Measurements from ENCODE around the gene YIPF5. TPM values are rescaled to one million over a fixed set of nuclear protein-coding genes. Genes with fewer than 3 reads are reported as not detected.

Gene YIPF5
- total RNA-seq, 1 experiment from 2014 or later: 50.9 TPM

- Histone ChIP-seq H3K4me3 (ENCODE audit: low read depth, low read length, poor library complexity, severe bottlenecking) (no peak overlapping the region), H3K27me3 (replicated peaks; ENCODE audit: insufficient read depth, low read depth, low read length, poor library complexity) (no peaks in the 10 kb centered on the region), H3K4me1 (ENCODE audit: insufficient read depth, low read length, poor library complexity, severe bottlenecking) (peaks cover 8% of the 10 kb centered on the region), H3K27ac (ENCODE audit: low read depth, low read length, poor library complexity, severe bottlenecking) (no peak overlapping the region), H3K36me3 (ENCODE audit: insufficient read depth, low read length, poor library complexity, severe bottlenecking) (peaks cover 41% of the 10 kb centered on the region), H3K9me3 (ENCODE audit: low read depth, low read length, poor library complexity, severe bottlenecking) (no peaks in the 10 kb centered on the region)
- ChIA-PET POLR2A (ENCODE audit: low non-redundant PET) (no interaction called here), CTCF (interaction anchor here (0.5 kb wide), 1 partner anchor 1468 kb away, joined by 5 read pairs; no protein-coding TSS in a partner anchor)
- BruUV-seq (replicated peaks): no TSS peak
- no peak for DNase-seq (ENCODE audit: low spot score)
- intact Hi-C loops (cut with micrococcal nuclease; ENCODE audit: unreplicated experiment): no loop called here
- TF ChIP-seq EZH2 (IDR thresholded peaks at IDR 0.05; ENCODE audit: borderline replicate concordance, low read depth, low read length, poor library complexity, severe bottlenecking) (no peak), CTCF (conservative IDR thresholded peaks at IDR 0.05; ENCODE audit: low read depth, low read length) (no peak)
These were observed 2.5 kb downstream of the YIPF5 start for GRCh38 chr5:144167998-144168397.

GRCh38 chr5:144166696-144167095 is 3.8 kb downstream of the YIPF5 start:
- H3K27ac ChIP-seq (ENCODE audit: low read depth, low read length, poor library complexity, severe bottlenecking): no peak overlapping the region
- H3K27me3 ChIP-seq (replicated peaks; ENCODE audit: insufficient read depth, low read depth, low read length, poor library complexity): no peaks in the 10 kb centered on the region
- TF ChIP-seq CTCF (conservative IDR thresholded peaks at IDR 0.05; ENCODE audit: low read depth, low read length): no peak
- TF ChIP-seq EZH2 (IDR thresholded peaks at IDR 0.05; ENCODE audit: borderline replicate concordance, low read depth, low read length, poor library complexity, severe bottlenecking): no peak
- H3K9me3 ChIP-seq (ENCODE audit: low read depth, low read length, poor library complexity, severe bottlenecking): no peaks in the 10 kb centered on the region
- no TSS peak for BruUV-seq (replicated peaks)
- no peak for DNase-seq (ENCODE audit: low spot score)
- intact Hi-C loops (cut with micrococcal nuclease; ENCODE audit: unreplicated experiment): no loop called here
- ChIA-PET POLR2A (ENCODE audit: low non-redundant PET) (no interaction called here), CTCF (no interaction called here)
- peaks cover 54% of the 10 kb centered on the region for H3K36me3 ChIP-seq (ENCODE audit: insufficient read depth, low read length, poor library complexity, severe bottlenecking)
- no peak overlapping the region for H3K4me3 ChIP-seq (ENCODE audit: low read depth, low read length, poor library complexity, severe bottlenecking)
- peaks cover 8% of the 10 kb centered on the region for H3K4me1 ChIP-seq (ENCODE audit: insufficient read depth, low read length, poor library complexity, severe bottlenecking)

DNA sequence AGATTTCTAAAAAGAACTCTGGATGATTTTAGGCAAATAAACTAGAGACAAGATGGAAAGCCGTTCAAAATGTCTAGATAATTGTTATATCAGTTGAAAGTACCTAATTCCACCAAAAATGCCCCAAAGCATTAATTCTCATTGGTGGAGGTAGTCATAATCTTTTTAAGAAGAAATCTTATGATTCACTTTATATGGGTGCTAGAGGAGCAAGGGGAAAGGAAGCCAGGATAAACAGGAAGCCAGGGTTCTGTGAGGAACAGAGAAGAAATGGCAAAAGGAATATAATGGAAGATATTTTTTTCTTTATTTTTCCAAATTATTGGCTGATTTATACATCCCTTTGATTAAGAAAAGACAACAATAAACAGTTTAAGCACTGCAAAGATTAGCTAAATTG is 7.8 kb downstream of the YIPF5 start:
- Histone ChIP-seq H3K27ac (ENCODE audit: low read depth, low read length, poor library complexity, severe bottlenecking) (no peak overlapping the region), H3K4me1 (ENCODE audit: insufficient read depth, low read length, poor library complexity, severe bottlenecking) (no peaks in the 10 kb centered on the region), H3K4me3 (ENCODE audit: low read depth, low read length, poor library complexity, severe bottlenecking) (no peak overlapping the region), H3K36me3 (ENCODE audit: insufficient read depth, low read length, poor library complexity, severe bottlenecking) (peaks cover 76% of the 10 kb centered on the region), H3K9me3 (ENCODE audit: low read depth, low read length, poor library complexity, severe bottlenecking) (no peaks in the 10 kb centered on the region), H3K27me3 (replicated peaks; ENCODE audit: insufficient read depth, low read depth, low read length, poor library complexity) (no peaks in the 10 kb centered on the region)
- BruUV-seq (replicated peaks): no TSS peak
- CTCF ChIA-PET: no interaction called here
- TF ChIP-seq EZH2 (IDR thresholded peaks at IDR 0.05; ENCODE audit: borderline replicate concordance, low read depth, low read length, poor library complexity, severe bottlenecking) (no peak), CTCF (conservative IDR thresholded peaks at IDR 0.05; ENCODE audit: low read depth, low read length) (no peak)
- intact Hi-C loops (cut with micrococcal nuclease; ENCODE audit: unreplicated experiment): no loop called here
- DNase-seq (ENCODE audit: low spot score): no peak
- POLR2A ChIA-PET (ENCODE audit: low non-redundant PET): no interaction called here

All from A673 (cell line).